DND-41 (cell line): ENCODE results near the gene RAB43.

Experiments used
- CTCF ChIP-seq: IDR thresholded peaks from 2 replicates; pipeline ENCODE4 v1.5.1; 2012; ENCODE audit warnings: borderline replicate concordance, low read length, moderate library complexity, mild to moderate bottlenecking; ENCODE audit not compliant: poor library complexity, severe bottlenecking; ENCODE audit errors: extremely low read depth
- EZH2 ChIP-seq: IDR thresholded peaks from 3 replicates; pipeline ENCODE4 v1.6.1; 2012; ENCODE audit warnings: borderline replicate concordance, low read depth, mild to moderate bottlenecking, moderate library complexity, low read length, inconsistent platforms; ENCODE audit not compliant: severe bottlenecking

- TF ChIP-seq CTCF (no peak), EZH2 (no peak)
Observed at GRCh38 chr3:129106866-129107565, 14.6 kb downstream of the RAB43 start.
